Activated naive CD4-positive, alpha-beta T cell treated with anti-CD3 and anti-CD28 coated beads, Interleukin-2, amount 50 U/mL, for 24 hours (primary cell): Measurements from ENCODE around the gene PSMB1.
A peak's percentile ranks its signal among the peaks of the same experiment; 100 is the strongest.
"Not testable (repeated sequence)": the region's sequence is repeated elsewhere in the genome, so short reads cannot be mapped to it uniquely, and the experiment has no call there.

Source experiments
- H3K27ac Mint-ChIP-seq: one replicate; pipeline ENCODE4 v1.8.0; 2021; ENCODE audit warnings: mild to moderate bottlenecking, mixed read lengths
- H3K27me3 Mint-ChIP-seq: one replicate; pipeline ENCODE4 v1.8.0; 2021; ENCODE audit warnings: mixed read lengths
- H3K36me3 Mint-ChIP-seq: one replicate; pipeline ENCODE4 v1.8.0; 2021; ENCODE audit warnings: mixed read lengths
- H3K4me1 Mint-ChIP-seq: one replicate; pipeline ENCODE4 v1.8.0; 2021; ENCODE audit warnings: mixed read lengths
- H3K4me3 Mint-ChIP-seq: one replicate; pipeline ENCODE4 v1.8.0; 2021; ENCODE audit warnings: mild to moderate bottlenecking, mixed read lengths
- H3K9me3 Mint-ChIP-seq: one replicate; pipeline ENCODE4 v1.8.0; 2021; ENCODE audit warnings: mixed read lengths

Gene PSMB1

GRCh38 chr6:170516783-170517616 lies 36.1 kb downstream of the PSMB1 start:
- Mint-ChIP-seq H3K4me1 (no peaks in the 10 kb centered on the region), H3K9me3 (no peaks in the 10 kb centered on the region), H3K27ac (no peak overlapping the region), H3K27me3 (peaks cover 20% of the 10 kb centered on the region), H3K36me3 (no peaks in the 10 kb centered on the region), H3K4me3 (peak overlapping the region; percentile 43)

- Mint-ChIP-seq H3K4me3 (no peak overlapping the region), H3K4me1 (no peaks in the 10 kb centered on the region), H3K27ac (no peak overlapping the region), H3K36me3 (no peaks in the 10 kb centered on the region), H3K9me3 (no peaks in the 10 kb centered on the region), H3K27me3 (peaks cover 22% of the 10 kb centered on the region)
Observed at GRCh38 chr6:170514908-170515307, 38.2 kb downstream of the PSMB1 start.

GRCh38 chr6:170512249-170512648 lies 40.9 kb downstream of the PSMB1 start:
- Mint-ChIP-seq H3K27ac (no peak overlapping the region), H3K4me1 (no peaks in the 10 kb centered on the region), H3K4me3 (no peak overlapping the region), H3K36me3 (no peaks in the 10 kb centered on the region), H3K9me3 (no peaks in the 10 kb centered on the region), H3K27me3 (peaks cover 19% of the 10 kb centered on the region)

- no peaks in the 10 kb centered on the region for H3K4me1 Mint-ChIP-seq
- H3K27ac Mint-ChIP-seq, result no peak overlapping the region
- no peak overlapping the region for H3K4me3 Mint-ChIP-seq
- H3K27me3 Mint-ChIP-seq, result peaks cover 22% of the 10 kb centered on the region
- no peaks in the 10 kb centered on the region for H3K9me3 Mint-ChIP-seq
- H3K36me3 Mint-ChIP-seq, result no peaks in the 10 kb centered on the region
Observed at GRCh38 chr6:170510631-170511030, 42.5 kb downstream of the PSMB1 start.

- Mint-ChIP-seq H3K9me3 (no peaks in the 10 kb centered on the region), H3K36me3 (no peaks in the 10 kb centered on the region), H3K4me3 (no peak overlapping the region), H3K4me1 (no peaks in the 10 kb centered on the region), H3K27ac (no peak overlapping the region), H3K27me3 (peaks cover 19% of the 10 kb centered on the region)
Observed at GRCh38 chr6:170509723-170510018, 43.4 kb downstream of the PSMB1 start.

- not testable (repeated sequence) for H3K27ac Mint-ChIP-seq, H3K9me3 Mint-ChIP-seq, H3K4me1 Mint-ChIP-seq, H3K4me3 Mint-ChIP-seq, H3K36me3 Mint-ChIP-seq
- peaks cover 19% of the 10 kb centered on the region for H3K27me3 Mint-ChIP-seq
Observed at GRCh38 chr6:170508892-170509722, 44.0 kb downstream of the PSMB1 start.

- not testable (repeated sequence) for H3K27ac Mint-ChIP-seq, H3K4me3 Mint-ChIP-seq, H3K36me3 Mint-ChIP-seq, H3K9me3 Mint-ChIP-seq, H3K4me1 Mint-ChIP-seq
- H3K27me3 Mint-ChIP-seq, result peaks cover 14% of the 10 kb centered on the region
Observed at GRCh38 chr6:170508275-170508674, 44.8 kb downstream of the PSMB1 start.

- not testable (repeated sequence) for H3K27ac Mint-ChIP-seq, H3K9me3 Mint-ChIP-seq, H3K4me1 Mint-ChIP-seq, H3K36me3 Mint-ChIP-seq, H3K4me3 Mint-ChIP-seq
- H3K27me3 Mint-ChIP-seq, result peaks cover 18% of the 10 kb centered on the region
Observed at GRCh38 chr6:170507728-170508127, 45.4 kb downstream of the PSMB1 start.

- peaks cover 22% of the 10 kb centered on the region for H3K27me3 Mint-ChIP-seq
- H3K4me3 Mint-ChIP-seq, result no peak overlapping the region
- H3K4me1 Mint-ChIP-seq, result no peaks in the 10 kb centered on the region
- no peak overlapping the region for H3K27ac Mint-ChIP-seq
- H3K36me3 Mint-ChIP-seq, result peaks cover 3% of the 10 kb centered on the region
- H3K9me3 Mint-ChIP-seq, result no peaks in the 10 kb centered on the region
Observed at GRCh38 chr6:170506446-170506845, 46.7 kb downstream of the PSMB1 start.

- Mint-ChIP-seq H3K4me3 (no peak overlapping the region), H3K4me1 (peaks cover 5% of the 10 kb centered on the region), H3K27me3 (peaks cover 30% of the 10 kb centered on the region), H3K27ac (no peak overlapping the region), H3K9me3 (peaks cover 5% of the 10 kb centered on the region), H3K36me3 (peaks cover 13% of the 10 kb centered on the region)
Observed at GRCh38 chr6:170505306-170505705, 47.8 kb downstream of the PSMB1 start.

- H3K36me3 Mint-ChIP-seq, result peaks cover 13% of the 10 kb centered on the region
- peaks cover 5% of the 10 kb centered on the region for H3K4me1 Mint-ChIP-seq
- H3K4me3 Mint-ChIP-seq, result no peak overlapping the region
- H3K27ac Mint-ChIP-seq, result no peak overlapping the region
- peaks cover 36% of the 10 kb centered on the region for H3K27me3 Mint-ChIP-seq
- peaks cover 5% of the 10 kb centered on the region for H3K9me3 Mint-ChIP-seq
Observed at GRCh38 chr6:170504479-170504878, 48.6 kb downstream of the PSMB1 start.

- Mint-ChIP-seq H3K36me3 (peaks cover 13% of the 10 kb centered on the region), H3K4me1 (peaks cover 5% of the 10 kb centered on the region), H3K27ac (peak overlapping the region; percentile 9), H3K9me3 (peaks cover 5% of the 10 kb centered on the region), H3K4me3 (no peak overlapping the region), H3K27me3 (peaks cover 37% of the 10 kb centered on the region)
Observed at GRCh38 chr6:170503414-170503761, 49.7 kb downstream of the PSMB1 start.

- H3K27me3 Mint-ChIP-seq, result peaks cover 39% of the 10 kb centered on the region
- peaks cover 13% of the 10 kb centered on the region for H3K36me3 Mint-ChIP-seq
- H3K9me3 Mint-ChIP-seq, H3K4me3 Mint-ChIP-seq, H3K4me1 Mint-ChIP-seq: not testable (repeated sequence)
- peak overlapping the region; percentile 9 for H3K27ac Mint-ChIP-seq
Observed at GRCh38 chr6:170502733-170503413, 50.2 kb downstream of the PSMB1 start.

- not testable (repeated sequence) for H3K4me1 Mint-ChIP-seq, H3K9me3 Mint-ChIP-seq, H3K27ac Mint-ChIP-seq, H3K4me3 Mint-ChIP-seq
- H3K27me3 Mint-ChIP-seq, result peaks cover 42% of the 10 kb centered on the region
- peaks cover 13% of the 10 kb centered on the region for H3K36me3 Mint-ChIP-seq
Observed at GRCh38 chr6:170502268-170502667, 50.8 kb downstream of the PSMB1 start.

GRCh38 chr6:170500955-170501590 lies 52.0 kb downstream of the PSMB1 start:
- no peak overlapping the region for H3K4me3 Mint-ChIP-seq
- H3K27ac Mint-ChIP-seq, result peak overlapping the region; percentile 68
- H3K36me3 Mint-ChIP-seq, result peaks cover 13% of the 10 kb centered on the region
- H3K27me3 Mint-ChIP-seq, result peaks cover 44% of the 10 kb centered on the region
- peaks cover 5% of the 10 kb centered on the region for H3K9me3 Mint-ChIP-seq
- H3K4me1 Mint-ChIP-seq, result peaks cover 5% of the 10 kb centered on the region
